Endometrium (tissue), 2 donors: ENCODE measurements around the gene PIM1.
"Not testable (repeated sequence)": the region's sequence is repeated elsewhere in the genome, so short reads cannot be mapped to it uniquely, and the experiment has no call there.

Source experiments
- FAIRE-seq: peaks from 2 replicates; lab custom pipeline; 2012; peaks lifted over from hg19 to GRCh38; lab: Jason Lieb, UNC
- donor health status: control.
- donor health status: control.

Gene PIM1

GRCh38 chr6:37171201-37171969, 1.4 kb downstream of the PIM1 start:
- no peak for FAIRE-seq

- FAIRE-seq = peak; percentile 86
These were observed 2.2 kb downstream of the PIM1 start for GRCh38 chr6:37171970-37172812.

- FAIRE-seq = no peak
These were observed 3.0 kb downstream of the PIM1 start for GRCh38 chr6:37172912-37173492.

GRCh38 chr6:37173493-37174195, 3.7 kb downstream of the PIM1 start:
- FAIRE-seq = no peak

- FAIRE-seq = no peak
These were observed 4.2 kb downstream of the PIM1 start for GRCh38 chr6:37174196-37174514.

GRCh38 chr6:37174515-37175331, 4.8 kb downstream of the PIM1 start:
- no peak for FAIRE-seq

GRCh38 chr6:37175332-37176267, 5.6 kb downstream of the PIM1 start:
- no peak for FAIRE-seq

GRCh38 chr6:37176268-37177076, 6.5 kb downstream of the PIM1 start:
- no peak for FAIRE-seq

- no peak for FAIRE-seq
These were observed 7.4 kb downstream of the PIM1 start for GRCh38 chr6:37177077-37177934.

- no peak for FAIRE-seq
These were observed 8.1 kb downstream of the PIM1 start for GRCh38 chr6:37177935-37178517.

GRCh38 chr6:37180075-37180474, 10.1 kb downstream of the PIM1 start:
- no peak for FAIRE-seq

- not testable (repeated sequence) for FAIRE-seq
These were observed 10.7 kb downstream of the PIM1 start for GRCh38 chr6:37180610-37181009.

- FAIRE-seq = no peak
These were observed 13.0 kb downstream of the PIM1 start for GRCh38 chr6:37182736-37183590.

- FAIRE-seq = not testable (repeated sequence)
These were observed 16.2 kb downstream of the PIM1 start for GRCh38 chr6:37185949-37186720.

GRCh38 chr6:37187321-37188022, 17.5 kb downstream of the PIM1 start:
- no peak for FAIRE-seq
